Subcutaneous abdominal adipose tissue (tissue), 5 donors: ENCODE data around the gene PCDHB16.
"Not testable (repeated sequence)": the region's sequence is repeated elsewhere in the genome, so short reads cannot be mapped to it uniquely, and the experiment has no call there.

Experiments
- H3K27ac ChIP-seq: one replicate; pipeline ENCODE4 v1.7.0; 2013; ENCODE audit warnings: low read depth, mild to moderate bottlenecking, inconsistent platforms, low read length, moderate library complexity
- H3K27me3 ChIP-seq, 5 donors: one replicate each; pipeline ENCODE4 v1.7.0; 2013; ENCODE audit warnings: low read length in 5 of 5, inconsistent platforms in 1 of 5; ENCODE audit not compliant: control insufficient read depth in 5 of 5, insufficient read depth in 4 of 5
- H3K36me3 ChIP-seq, 5 donors: one replicate each; pipeline ENCODE4 v1.7.0; 2013; ENCODE audit warnings: low read length in 5 of 5; ENCODE audit not compliant: control insufficient read depth in 5 of 5, insufficient read depth in 5 of 5
- H3K4me1 ChIP-seq, 5 donors: one replicate each; pipeline ENCODE4 v1.7.0; 2013; ENCODE audit warnings: low read length in 5 of 5, mild to moderate bottlenecking in 3 of 5, moderate library complexity in 1 of 5; ENCODE audit not compliant: control insufficient read depth in 5 of 5, insufficient read depth in 5 of 5
- H3K4me3 ChIP-seq, 5 donors: one replicate each; pipeline ENCODE4 v1.7.0; 2013; ENCODE audit warnings: low read length in 5 of 5, low read depth in 1 of 5
- H3K9ac ChIP-seq, 5 donors: one replicate each; pipeline ENCODE4 v1.7.0; 2013; ENCODE audit warnings: low read length in 5 of 5, mild to moderate bottlenecking in 4 of 5, moderate library complexity in 3 of 5
- H3K9me3 ChIP-seq, 5 donors: one replicate each; pipeline ENCODE4 v1.7.0; 2013; ENCODE audit warnings: low read length in 5 of 5; ENCODE audit not compliant: control insufficient read depth in 5 of 5
- donor health status: healthy.
- donor health status: healthy.
- donor health status: healthy.
- donor health status: healthy.
- donor health status: healthy.

PCDHB16 gene

DNA sequence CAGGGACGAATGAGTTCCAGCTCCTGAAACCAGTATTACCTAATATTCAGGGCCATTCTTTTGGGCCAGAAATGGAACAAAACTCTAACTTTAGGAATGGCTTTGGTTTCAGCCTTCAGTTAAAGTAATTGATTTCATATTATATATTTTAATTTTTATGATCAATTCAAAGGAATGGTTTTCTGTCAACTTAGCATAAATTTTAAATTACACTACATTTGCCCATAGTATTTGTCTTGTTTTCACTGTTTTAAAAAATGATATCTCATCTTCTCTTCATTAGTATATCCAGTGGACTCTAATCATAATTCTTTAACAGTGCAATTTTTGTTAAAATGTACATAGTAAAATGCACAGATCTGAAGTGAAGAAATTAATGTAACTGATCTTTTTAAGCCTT, 1.9 kb upstream of the PCDHB16 start:
- Histone ChIP-seq H3K4me3 (peak overlapping the region in 1 of 5 donors; percentile 27), H3K4me1 (peaks cover 0 to 11% (median 4%) of the 10 kb centered on the region in 5 donors), H3K27me3 (peaks cover 0 to 21% (median 7%) of the 10 kb centered on the region in 5 donors), H3K9ac (no peak overlapping the region), H3K9me3 (peaks cover 16 to 38% (median 24%) of the 10 kb centered on the region in 5 donors), H3K27ac (no peak overlapping the region), H3K36me3 (no peaks in the 10 kb centered on the region)

DNA sequence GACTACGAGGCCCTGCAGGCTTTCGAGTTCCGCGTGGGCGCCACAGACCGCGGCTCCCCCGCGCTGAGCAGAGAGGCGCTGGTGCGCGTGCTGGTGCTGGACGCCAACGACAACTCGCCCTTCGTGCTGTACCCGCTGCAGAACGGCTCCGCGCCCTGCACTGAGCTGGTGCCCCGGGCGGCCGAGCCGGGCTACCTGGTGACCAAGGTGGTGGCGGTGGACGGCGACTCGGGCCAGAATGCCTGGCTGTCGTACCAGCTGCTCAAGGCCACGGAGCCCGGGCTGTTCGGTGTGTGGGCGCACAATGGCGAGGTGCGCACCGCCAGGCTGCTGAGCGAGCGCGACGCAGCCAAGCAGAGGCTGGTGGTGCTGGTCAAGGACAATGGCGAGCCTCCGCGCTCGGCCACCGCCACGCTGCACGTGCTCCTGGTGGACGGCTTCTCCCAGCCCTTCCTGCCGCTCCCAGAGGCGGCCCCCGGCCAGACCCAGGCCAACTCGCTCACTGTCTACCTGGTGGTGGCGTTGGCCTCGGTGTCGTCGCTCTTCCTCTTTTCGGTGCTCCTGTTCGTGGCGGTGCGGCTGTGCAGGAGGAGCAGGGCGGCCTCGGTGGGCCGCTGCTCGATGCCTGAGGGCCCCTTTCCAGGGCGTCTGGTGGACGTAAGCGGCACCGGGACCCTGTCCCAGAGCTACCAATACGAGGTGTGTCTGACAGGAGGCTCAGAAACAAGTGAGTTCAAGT, 2.1 kb downstream of the PCDHB16 start:
- H3K4me3 ChIP-seq, H3K27ac ChIP-seq, H3K27me3 ChIP-seq, H3K36me3 ChIP-seq, H3K9ac ChIP-seq: not testable (repeated sequence)
- peaks cover 7 to 43% (median 16%) of the 10 kb centered on the region in 5 donors for H3K9me3 ChIP-seq
- peaks cover 0 to 11% (median 4%) of the 10 kb centered on the region in 5 donors for H3K4me1 ChIP-seq

DNA sequence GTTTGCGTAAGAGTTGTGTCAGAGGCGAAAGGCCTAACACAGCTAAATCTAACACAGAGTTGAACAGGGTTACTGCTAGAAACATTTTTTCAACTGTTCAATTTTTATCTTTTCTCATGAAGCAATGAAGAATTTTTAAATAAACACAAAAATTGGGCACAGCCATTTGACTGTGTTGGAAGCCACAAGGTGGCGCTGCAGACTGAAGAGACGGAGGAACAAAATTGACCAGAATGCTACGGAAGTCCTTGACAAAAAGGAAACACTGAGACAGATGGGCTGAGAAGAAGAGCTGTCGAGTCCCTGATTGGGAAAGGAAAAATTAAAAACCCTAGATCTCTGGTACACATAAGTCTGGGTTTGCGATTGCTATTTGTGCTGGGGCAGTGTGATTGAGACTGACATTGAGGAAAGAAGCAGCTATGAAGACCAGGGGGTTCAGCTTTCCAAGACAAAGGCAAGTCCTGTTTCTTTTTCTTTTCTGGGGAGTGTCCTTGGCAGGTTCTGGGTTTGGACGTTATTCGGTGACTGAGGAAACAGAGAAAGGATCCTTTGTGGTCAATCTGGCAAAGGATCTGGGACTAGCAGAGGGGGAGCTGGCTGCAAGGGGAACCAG, 4.8 kb downstream of the PCDHB16 start, which contains the start of gene PCDHB9:
PCDHB9 (plus strand) TSS at position 265 of the 616 bp plus-strand sequence; CDS start at position 423, 158 bp downstream.
- no peak within 1 kb of the TSS for H3K27ac ChIP-seq
- no peak within 1 kb of the TSS for H3K9ac ChIP-seq
- no peaks in the 10 kb centered on the region for H3K36me3 ChIP-seq
- peaks cover 0 to 6% (median 0%) of the 10 kb centered on the region in 5 donors for H3K27me3 ChIP-seq
- H3K4me1 ChIP-seq = peaks cover 0 to 11% (median 4%) of the 10 kb centered on the region in 5 donors
- peak within 1 kb of the TSS; percentile 15 to 53 (median 42) for H3K4me3 ChIP-seq
- H3K9me3 ChIP-seq = peaks cover 5 to 42% (median 19%) of the 10 kb centered on the region in 5 donors

DNA sequence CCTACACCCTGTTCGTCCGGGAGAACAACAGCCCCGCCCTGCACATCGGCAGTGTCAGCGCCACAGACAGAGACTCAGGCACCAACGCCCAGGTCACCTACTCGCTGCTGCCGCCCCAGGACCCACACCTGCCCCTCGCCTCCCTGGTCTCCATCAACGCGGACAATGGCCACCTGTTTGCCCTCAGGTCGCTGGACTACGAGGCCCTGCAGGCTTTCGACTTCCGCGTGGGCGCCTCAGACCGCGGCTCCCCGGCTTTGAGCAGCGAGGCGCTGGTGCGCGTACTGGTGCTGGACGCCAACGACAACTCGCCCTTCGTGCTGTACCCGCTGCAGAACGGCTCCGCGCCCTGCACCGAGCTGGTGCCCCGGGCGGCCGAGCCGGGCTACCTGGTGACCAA, 6.5 kb downstream of the PCDHB16 start:
- not testable (repeated sequence) for H3K27ac ChIP-seq, H3K36me3 ChIP-seq, H3K27me3 ChIP-seq, H3K9ac ChIP-seq, H3K4me1 ChIP-seq
- peaks cover 11 to 43% (median 24%) of the 10 kb centered on the region in 5 donors for H3K9me3 ChIP-seq
- peak overlapping the region in 2 of 5 donors; percentile 26 to 33 for H3K4me3 ChIP-seq

DNA sequence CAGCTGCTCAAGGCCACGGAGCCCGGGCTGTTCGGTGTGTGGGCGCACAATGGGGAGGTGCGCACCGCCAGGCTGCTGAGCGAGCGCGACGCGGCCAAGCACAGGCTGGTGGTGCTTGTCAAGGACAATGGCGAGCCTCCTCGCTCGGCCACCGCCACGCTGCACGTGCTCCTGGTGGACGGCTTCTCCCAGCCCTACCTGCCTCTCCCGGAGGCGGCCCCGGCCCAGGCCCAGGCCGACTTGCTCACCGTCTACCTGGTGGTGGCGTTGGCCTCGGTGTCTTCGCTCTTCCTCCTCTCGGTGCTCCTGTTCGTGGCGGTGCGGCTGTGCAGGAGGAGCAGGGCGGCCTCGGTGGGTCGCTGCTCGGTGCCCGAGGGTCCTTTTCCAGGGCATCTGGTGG, 6.9 kb downstream of the PCDHB16 start:
- H3K36me3 ChIP-seq, H3K27me3 ChIP-seq, H3K27ac ChIP-seq, H3K4me3 ChIP-seq, H3K9ac ChIP-seq, H3K4me1 ChIP-seq: not testable (repeated sequence)
- H3K9me3 ChIP-seq = peaks cover 11 to 42% (median 23%) of the 10 kb centered on the region in 5 donors

DNA sequence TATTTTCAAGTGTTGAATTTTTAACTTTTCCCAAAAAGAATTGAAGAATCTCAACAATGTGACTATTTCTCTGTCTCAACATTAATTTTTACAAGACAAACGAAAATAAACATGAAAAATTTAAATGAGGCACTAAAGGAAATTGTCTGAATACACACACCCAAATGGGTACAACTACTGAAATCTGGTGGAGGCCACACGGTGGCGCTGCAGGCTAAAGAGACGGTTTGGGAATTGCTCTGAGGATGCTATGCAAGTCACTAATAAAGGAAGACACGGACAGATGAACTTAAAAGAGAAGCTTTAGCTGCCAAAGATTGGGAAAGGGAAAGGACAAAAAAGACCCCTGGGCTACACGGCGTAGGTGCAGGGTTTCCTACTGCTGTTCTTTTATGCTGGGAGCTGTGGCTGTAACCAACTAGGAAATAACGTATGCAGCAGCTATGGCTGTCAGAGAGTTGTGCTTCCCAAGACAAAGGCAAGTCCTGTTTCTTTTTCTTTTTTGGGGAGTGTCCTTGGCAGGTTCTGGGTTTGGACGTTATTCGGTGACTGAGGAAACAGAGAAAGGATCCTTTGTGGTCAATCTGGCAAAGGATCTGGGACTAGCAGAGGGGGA, 10.0 kb downstream of the PCDHB16 start, which contains the start of gene PCDHB10:
PCDHB10 (plus strand) TSS at position 244 of the 616 bp plus-strand sequence; CDS start at position 444, 200 bp downstream.
- H3K36me3 ChIP-seq = no peaks in the 10 kb centered on the region
- peaks cover 19 to 45% (median 34%) of the 10 kb centered on the region in 5 donors for H3K9me3 ChIP-seq
- peaks cover 0 to 3% (median 0%) of the 10 kb centered on the region in 5 donors for H3K27me3 ChIP-seq
- peaks cover 0 to under 1% (median 0%) of the 10 kb centered on the region in 5 donors for H3K4me1 ChIP-seq
- no peak within 1 kb of the TSS for H3K9ac ChIP-seq
- no peak within 1 kb of the TSS for H3K27ac ChIP-seq
- H3K4me3 ChIP-seq = peak within 1 kb of the TSS; percentile 8 to 40 (median 33)

DNA sequence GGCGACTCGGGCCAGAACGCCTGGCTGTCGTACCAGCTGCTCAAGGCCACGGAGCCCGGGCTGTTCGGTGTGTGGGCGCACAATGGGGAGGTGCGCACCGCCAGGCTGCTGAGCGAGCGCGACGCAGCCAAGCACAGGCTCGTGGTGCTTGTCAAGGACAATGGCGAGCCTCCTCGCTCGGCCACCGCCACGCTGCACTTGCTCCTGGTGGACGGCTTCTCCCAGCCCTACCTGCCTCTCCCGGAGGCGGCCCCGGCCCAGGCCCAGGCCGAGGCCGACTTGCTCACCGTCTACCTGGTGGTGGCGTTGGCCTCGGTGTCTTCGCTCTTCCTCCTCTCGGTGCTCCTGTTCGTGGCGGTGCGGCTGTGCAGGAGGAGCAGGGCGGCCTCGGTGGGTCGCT, 12.1 kb downstream of the PCDHB16 start:
- not testable (repeated sequence) for H3K4me1 ChIP-seq, H3K36me3 ChIP-seq, H3K4me3 ChIP-seq, H3K27me3 ChIP-seq, H3K9ac ChIP-seq, H3K27ac ChIP-seq
- H3K9me3 ChIP-seq = peaks cover 19 to 44% (median 38%) of the 10 kb centered on the region in 5 donors

DNA sequence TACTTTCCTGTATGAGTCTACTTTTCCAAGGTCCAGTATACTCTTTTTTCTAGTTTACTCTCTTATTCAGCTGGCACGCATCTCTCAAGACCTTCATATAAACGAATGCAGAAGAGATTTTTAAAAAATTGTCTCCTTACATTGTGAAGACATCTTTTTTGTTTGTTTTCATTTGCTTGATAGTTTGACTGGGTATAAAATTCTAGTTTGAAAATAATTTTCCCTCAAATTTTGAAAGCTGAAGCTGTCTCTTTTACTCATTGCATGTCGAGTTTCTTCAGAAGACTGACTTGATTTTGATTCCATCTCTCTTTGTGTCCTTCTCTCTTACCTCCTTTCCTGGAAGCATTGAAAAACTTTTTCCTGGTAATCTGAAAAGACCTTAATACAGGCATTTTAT, 14.2 kb downstream of the PCDHB16 start:
- Histone ChIP-seq H3K36me3 (peaks cover 0 to 3% (median 0%) of the 10 kb centered on the region in 5 donors), H3K27me3 (peaks cover 0 to 4% (median 0%) of the 10 kb centered on the region in 5 donors), H3K9ac (no peak overlapping the region), H3K4me3 (no peak overlapping the region), H3K27ac (no peak overlapping the region), H3K9me3 (peaks cover 32 to 57% (median 45%) of the 10 kb centered on the region in 5 donors), H3K4me1 (no peaks in the 10 kb centered on the region)

DNA sequence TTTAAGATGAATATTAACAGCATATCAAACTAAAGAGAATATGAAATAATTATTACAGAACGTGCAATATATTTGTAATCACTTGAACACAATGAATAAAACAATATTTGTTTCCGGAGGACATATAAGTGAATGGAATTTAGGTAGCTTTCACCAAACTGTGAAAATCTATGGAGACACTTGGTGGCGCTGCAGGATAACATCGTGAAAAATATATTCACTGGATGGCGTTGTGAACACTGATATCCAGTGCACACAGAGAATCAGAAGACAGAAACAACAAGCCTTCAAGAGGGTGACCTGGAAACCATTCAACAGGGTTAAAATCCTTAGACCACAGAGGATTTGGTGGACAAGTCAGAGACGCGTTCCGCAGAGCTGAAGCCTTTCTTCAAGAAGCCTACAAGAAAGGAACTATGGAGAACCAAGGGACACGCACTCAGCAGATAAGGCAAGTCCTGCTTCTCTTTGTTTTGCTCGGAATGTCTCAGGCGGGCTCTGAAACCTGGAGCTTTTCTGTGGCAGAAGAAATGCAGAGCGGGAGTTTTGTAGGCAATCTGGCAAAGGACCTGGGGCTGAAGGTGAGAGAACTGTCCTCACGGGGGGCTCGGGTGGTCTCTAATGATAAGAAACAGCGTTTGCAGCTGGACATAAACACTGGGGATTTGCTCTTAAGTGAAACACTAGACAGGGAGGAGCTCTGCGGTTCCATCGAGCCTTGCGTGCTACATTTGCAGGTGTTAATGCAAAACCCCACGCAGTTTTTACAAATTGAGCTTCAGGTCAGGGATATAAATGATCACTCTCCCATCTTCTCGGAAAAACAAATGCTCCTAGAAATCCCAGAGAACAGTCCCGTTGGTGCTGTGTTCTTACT, 17.4 kb downstream of the PCDHB16 start, which contains the start of gene PCDHB11:
PCDHB11 (plus strand) TSS at position 269 of the 877 bp plus-strand sequence; CDS start at position 417, 148 bp downstream.
- peak within 1 kb of the TSS; percentile 19 to 62 (median 41) for H3K4me3 ChIP-seq
- H3K4me1 ChIP-seq = no peaks in the 10 kb centered on the region
- H3K9me3 ChIP-seq = peaks cover 27 to 48% (median 37%) of the 10 kb centered on the region in 5 donors
- peaks cover 0 to 4% (median 0%) of the 10 kb centered on the region in 5 donors for H3K27me3 ChIP-seq
- H3K9ac ChIP-seq = no peak within 1 kb of the TSS
- H3K36me3 ChIP-seq = peaks cover 0 to 3% (median 0%) of the 10 kb centered on the region in 5 donors
- H3K27ac ChIP-seq = no peak within 1 kb of the TSS
